GM23248 (cell line): ENCODE results near the gene PODXL2. TPM values are rescaled to one million over a fixed set of nuclear protein-coding genes. Genes with fewer than 3 reads are reported as not detected.
A peak's percentile ranks its signal among the peaks of the same experiment; 100 is the strongest.

ENCODE experiments used
- DNase-seq: peaks from one replicate; pipeline ENCODE4 v3.0.0-alpha.2; 2015
- H2AFZ ChIP-seq: fragments of 200-600 bp; sonication (generic); 2 replicates; pipeline ENCODE4 v1.6.1; 2016; ENCODE audit warnings: antibody characterized with exemption
- H3F3A ChIP-seq: fragments of 200-600 bp; sonication (generic); 2 replicates; pipeline ENCODE4 v1.6.1; 2016; ENCODE audit warnings: mild to moderate bottlenecking, antibody characterized with exemption, mixed run types; ENCODE audit not compliant: insufficient read depth
- H3K27ac ChIP-seq: fragments of 200-600 bp; sonication (generic); 2 replicates; pipeline ENCODE4 v1.5.1; 2016; ENCODE audit warnings: mild to moderate bottlenecking
- H3K27me3 ChIP-seq: fragments of 200-600 bp; sonication (generic); replicated peaks from 2 replicates; pipeline ENCODE4 v1.6.1; 2016; ENCODE audit warnings: mild to moderate bottlenecking; ENCODE audit not compliant: insufficient read depth
- H3K36me3 ChIP-seq: fragments of 200-600 bp; sonication (generic); 2 replicates; pipeline ENCODE4 v1.6.1; 2016; ENCODE audit warnings: low read depth, mild to moderate bottlenecking
- H3K4me1 ChIP-seq: fragments of 200-600 bp; sonication (generic); 2 replicates; pipeline ENCODE4 v1.6.1; 2016; ENCODE audit warnings: mild to moderate bottlenecking; ENCODE audit not compliant: insufficient read depth
- H3K4me2 ChIP-seq: fragments of 200-600 bp; sonication (generic); one replicate; pipeline ENCODE4 v1.6.1; 2016; ENCODE audit warnings: mild to moderate bottlenecking; ENCODE audit not compliant: unreplicated experiment
- H3K4me3 ChIP-seq: fragments of 200-600 bp; sonication (generic); 2 replicates; pipeline ENCODE4 v1.5.1; 2016; ENCODE audit warnings: mild to moderate bottlenecking
- H3K79me2 ChIP-seq: fragments of 200-600 bp; sonication (generic); 2 replicates; pipeline ENCODE4 v1.6.1; 2016; ENCODE audit warnings: mild to moderate bottlenecking; ENCODE audit not compliant: insufficient read depth
- H3K9ac ChIP-seq: fragments of 200-600 bp; sonication (generic); 2 replicates; pipeline ENCODE4 v1.6.1; 2016; ENCODE audit warnings: mild to moderate bottlenecking
- H3K9me2 ChIP-seq: fragments of 200-600 bp; sonication (generic); 2 replicates; pipeline ENCODE4 v1.6.1; 2016; ENCODE audit warnings: mixed run types, mild to moderate bottlenecking, moderate library complexity; ENCODE audit not compliant: insufficient read depth
- H3K9me3 ChIP-seq: fragments of 200-600 bp; sonication (generic); one replicate; pipeline ENCODE4 v1.6.1; 2017; ENCODE audit warnings: low read depth
- H4K20me1 ChIP-seq: fragments of 200-600 bp; sonication (generic); 2 replicates; pipeline ENCODE4 v1.6.0; 2016; ENCODE audit not compliant: insufficient read depth
- EZH2 ChIP-seq: fragments of 200-600 bp; sonication (generic); IDR thresholded peaks from 2 replicates; pipeline ENCODE4 v1.6.1; 2018; ENCODE audit warnings: antibody characterized with exemption, mild to moderate bottlenecking; ENCODE audit not compliant: insufficient read depth, poor library complexity, severe bottlenecking
- EZH2phosphoT487 ChIP-seq: fragments of 200-600 bp; sonication (generic); IDR thresholded peaks from 2 replicates; pipeline ENCODE4 v1.6.1; 2018; ENCODE audit warnings: antibody characterized with exemption, moderate library complexity, mild to moderate bottlenecking, low read depth; ENCODE audit not compliant: insufficient read depth
- WGBS, 2 experiments: methylation state at CpG; one replicate each; pipeline ENCODE4 v1.1.6; 2015 to 2017; ENCODE audit warnings: low lambda C conversion rate in 2 of 2, low coverage in 1 of 2; ENCODE audit errors: missing lambda C conversion rate in 2 of 2; 5-methylcytosine and 5-hydroxymethylcytosine counted together
- in situ Hi-C: fragments of 300-500 bp; cut with MboI; formaldehyde crosslinking; loops from 2 replicates; pipeline ENCODE4 v1.15.0; 2020
- polyA plus RNA-seq: library from polyadenylated mRNA; unstranded; fragments of >200 nt; fragmentation: Nextera tagmentation; extraction: Ambion mirVana; gene quantifications from 2 replicates; pipeline ENCODE4 v1.2.1, GENCODE V29; 2016
- total RNA-seq: library from RNA; depleted of rRNA; stranded (reverse); fragments of >200 nt; shearing (Covaris generic); gene quantifications from 2 replicates; pipeline ENCODE4 v1.2.3, GENCODE V29; 2014

The PODXL2 gene
- total and polyA plus RNA-seq, 2 experiments from 2014 or later, result 1.8 to 2.5 TPM

- H4K20me1 ChIP-seq, result no peaks in the 10 kb centered on the region
- no peak overlapping the region for H3K4me3 ChIP-seq
- WGBS, 2 experiments, result 94% methylated on average over 21 of the region's 21 CpGs
- H3K27me3 ChIP-seq, result no peaks in the 10 kb centered on the region
- no peak overlapping the region for H3K27ac ChIP-seq
- H2AFZ ChIP-seq, result no peak overlapping the region
- no peak overlapping the region for H3K4me2 ChIP-seq
- DNase-seq, result no peak
- in situ Hi-C loops, result loop anchor here (10.0 kb wide), 1 partner anchor 112 kb away; no protein-coding TSS in a partner anchor
- H3K9me3 ChIP-seq, result no peaks in the 10 kb centered on the region
- TF ChIP-seq EZH2 (no peak), EZH2phosphoT487 (no peak)
- no peaks in the 10 kb centered on the region for H3K36me3 ChIP-seq
- no peaks in the 10 kb centered on the region for H3K9me2 ChIP-seq
- H3K4me1 ChIP-seq, result peaks cover 46% of the 10 kb centered on the region
- peaks cover 31% of the 10 kb centered on the region for H3F3A ChIP-seq
- H3K9ac ChIP-seq, result no peak overlapping the region
- H3K79me2 ChIP-seq, result no peaks in the 10 kb centered on the region
These were observed 63.7 kb downstream of the PODXL2 start for GRCh38 chr3:127692501-127693335.

GRCh38 chr3:127693336-127693843, 64.4 kb downstream of the PODXL2 start:
- no peak overlapping the region for H3K4me2 ChIP-seq
- H3K9ac ChIP-seq, result no peak overlapping the region
- no peaks in the 10 kb centered on the region for H3K27me3 ChIP-seq
- H3K9me3 ChIP-seq, result no peaks in the 10 kb centered on the region
- WGBS, 2 experiments, result 91 to 92% methylated on average over 7 of the region's 7 CpGs
- TF ChIP-seq EZH2 (no peak), EZH2phosphoT487 (no peak)
- H3K79me2 ChIP-seq, result no peaks in the 10 kb centered on the region
- H3K9me2 ChIP-seq, result no peaks in the 10 kb centered on the region
- no peak overlapping the region for H2AFZ ChIP-seq
- H3F3A ChIP-seq, result peaks cover 32% of the 10 kb centered on the region
- no peak for DNase-seq
- H3K4me3 ChIP-seq, result no peak overlapping the region
- H3K36me3 ChIP-seq, result no peaks in the 10 kb centered on the region
- H3K27ac ChIP-seq, result no peak overlapping the region
- in situ Hi-C loops, result loop anchor here (10.0 kb wide), 1 partner anchor 111 kb away; no protein-coding TSS in a partner anchor
- H3K4me1 ChIP-seq, result peaks cover 48% of the 10 kb centered on the region
- no peaks in the 10 kb centered on the region for H4K20me1 ChIP-seq

GRCh38 chr3:127694467-127695215, 65.7 kb downstream of the PODXL2 start:
- H4K20me1 ChIP-seq, result no peaks in the 10 kb centered on the region
- no peak overlapping the region for H3K27ac ChIP-seq
- no peaks in the 10 kb centered on the region for H3K9me3 ChIP-seq
- H3K9me2 ChIP-seq, result no peaks in the 10 kb centered on the region
- peaks cover 43% of the 10 kb centered on the region for H3F3A ChIP-seq
- DNase-seq, result peak; percentile 51
- no peaks in the 10 kb centered on the region for H3K79me2 ChIP-seq
- no peak overlapping the region for H2AFZ ChIP-seq
- H3K4me2 ChIP-seq, result no peak overlapping the region
- H3K4me3 ChIP-seq, result no peak overlapping the region
- 88 to 89% methylated on average over 17 of the region's 17 CpGs for WGBS, 2 experiments
- in situ Hi-C loops, result loop anchor here (10.0 kb wide), 1 partner anchor 110 kb away; no protein-coding TSS in a partner anchor
- H3K27me3 ChIP-seq, result no peaks in the 10 kb centered on the region
- H3K36me3 ChIP-seq, result no peaks in the 10 kb centered on the region
- peaks cover 41% of the 10 kb centered on the region for H3K4me1 ChIP-seq
- TF ChIP-seq EZH2phosphoT487 (no peak), EZH2 (no peak)
- no peak overlapping the region for H3K9ac ChIP-seq

GRCh38 chr3:127697551-127698240, 68.7 kb downstream of the PODXL2 start:
- Histone ChIP-seq H3K4me3 (peak overlapping the region; percentile 17), H3K9me2 (no peaks in the 10 kb centered on the region), H3K4me1 (peaks cover 25% of the 10 kb centered on the region), H2AFZ (peak overlapping the region; percentile 71), H3K9ac (peak overlapping the region; percentile 68), H3F3A (peaks cover 29% of the 10 kb centered on the region), H4K20me1 (no peaks in the 10 kb centered on the region), H3K36me3 (no peaks in the 10 kb centered on the region), H3K79me2 (no peaks in the 10 kb centered on the region), H3K4me2 (peak overlapping the region; percentile 51), H3K9me3 (no peaks in the 10 kb centered on the region), H3K27ac (peak overlapping the region; percentile 80), H3K27me3 (no peaks in the 10 kb centered on the region)
- TF ChIP-seq EZH2phosphoT487, result no peak
- no peak for TF ChIP-seq EZH2
- WGBS, 2 experiments, result 11 to 12% methylated on average over 16 of the region's 16 CpGs
- DNase-seq, result peak; percentile 87
- in situ Hi-C loops, result loop anchor here (10.0 kb wide), 1 partner anchor 107 kb away; no protein-coding TSS in a partner anchor
